Measurements from ENCODE around the gene SLC2A4RG.

SLC2A4RG gene

GRCh38 chr20:63782051-63782471 lies 42.5 kb downstream of the SLC2A4RG start:
- DNase-seq = no peak

GRCh38 chr20:63782521-63782971 lies 43.0 kb downstream of the SLC2A4RG start:
- DNase-seq = no peak

DNA sequence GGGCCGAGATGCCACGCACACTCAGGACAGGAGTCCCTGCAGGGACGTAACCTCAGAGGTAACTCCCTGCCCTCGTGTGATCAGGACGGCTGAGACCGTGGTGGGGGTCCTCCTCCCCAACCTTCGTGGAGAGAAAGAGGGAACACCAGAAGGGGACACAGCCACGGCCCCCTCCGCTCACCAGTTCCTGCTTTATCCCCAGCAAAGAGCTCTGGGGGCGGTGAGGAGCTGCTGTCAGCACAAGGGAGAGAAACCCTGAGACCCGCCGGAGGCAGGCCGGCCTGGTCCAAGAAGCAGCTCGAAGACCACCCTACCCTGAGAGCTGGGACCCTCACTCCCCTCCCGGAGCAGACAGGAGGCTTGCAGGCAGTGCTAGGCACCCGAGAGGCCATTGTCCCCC lies 44.4 kb downstream of the SLC2A4RG start:
- DNase-seq = no peak

DNA sequence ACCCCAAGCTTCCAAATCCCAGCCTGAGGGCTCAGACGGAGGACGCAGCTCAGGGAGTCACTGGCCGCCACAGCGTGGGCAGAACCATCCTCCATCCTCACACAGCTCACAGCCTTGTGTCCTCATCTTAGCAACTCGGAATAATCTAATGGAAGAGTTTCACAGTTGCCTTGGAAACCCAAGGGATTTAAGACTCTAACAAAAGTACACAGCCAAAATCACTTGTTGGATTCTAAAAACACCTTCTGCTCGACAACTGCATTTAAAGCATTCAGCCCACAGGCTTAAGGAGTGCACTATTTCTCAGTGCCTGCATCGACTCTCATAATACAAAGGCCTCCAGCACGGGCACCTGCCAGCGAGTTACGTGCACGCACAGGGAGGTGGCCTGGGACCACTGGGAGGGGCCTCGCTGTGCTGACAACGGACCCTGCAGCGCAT lies 46.1 kb downstream of the SLC2A4RG start:
- DNase-seq = no peak

- DNase-seq = no peak
These were observed 47.7 kb downstream of the SLC2A4RG start for GRCh38 chr20:63787302-63787701.

DNA sequence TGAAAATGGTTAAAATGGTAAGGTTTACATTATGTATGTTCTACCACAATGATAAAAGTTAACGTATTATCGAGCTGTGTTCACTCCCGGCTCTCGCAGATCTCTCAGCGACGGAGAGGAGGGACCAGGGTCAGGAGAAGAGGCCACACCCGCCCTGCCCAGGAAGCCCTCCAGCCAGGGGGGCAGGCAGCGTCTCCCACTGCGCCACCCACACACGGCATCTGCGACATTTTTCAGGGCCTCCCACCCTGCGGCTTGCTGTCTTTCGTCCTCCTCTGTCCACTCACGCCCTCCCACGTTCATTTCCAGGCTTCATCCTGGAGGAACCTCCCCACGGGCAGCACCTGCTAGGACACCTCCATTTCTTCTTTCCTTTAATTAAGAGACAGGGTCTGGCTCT lies 48.2 kb downstream of the SLC2A4RG start:
- DNase-seq = no peak

DNA sequence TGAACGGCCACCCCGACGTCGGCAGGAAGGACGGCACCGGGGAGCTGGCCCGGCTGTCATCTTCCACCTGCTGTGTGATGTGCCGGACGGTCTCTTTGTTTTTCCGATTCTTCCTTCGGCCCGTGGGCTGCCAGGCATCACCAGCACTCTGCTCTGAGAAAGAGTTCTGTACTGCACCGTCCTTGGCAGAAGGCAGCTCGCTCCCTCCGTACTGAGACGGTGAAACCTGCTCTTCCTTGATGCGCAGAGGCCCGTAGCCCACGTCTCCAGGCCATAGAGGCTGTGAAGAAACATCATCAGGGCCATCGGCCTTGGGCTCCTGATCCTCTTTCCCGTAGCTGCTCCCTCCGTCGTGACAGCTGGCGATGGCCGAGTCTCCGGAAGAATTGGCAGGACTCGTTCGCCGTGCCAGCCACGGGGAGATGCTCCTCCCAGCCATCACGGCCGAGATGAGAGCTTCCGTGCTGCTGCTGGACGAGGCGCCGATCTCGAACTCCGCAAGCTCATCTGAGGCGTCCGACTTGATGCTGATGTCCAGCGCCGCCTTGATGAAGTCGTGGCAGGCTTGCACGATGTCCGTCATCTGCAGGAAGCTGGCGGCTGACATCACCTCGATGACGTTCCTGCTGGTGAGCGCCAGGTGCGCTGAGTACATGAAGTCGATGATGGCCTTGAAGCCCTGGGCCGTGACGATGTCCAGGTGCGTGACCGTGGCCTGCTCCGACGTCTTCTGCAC lies 50.4 kb downstream of the SLC2A4RG start:
- no peak for DNase-seq

GRCh38 chr20:63790572-63791168 lies 51.1 kb downstream of the SLC2A4RG start:
- no peak for DNase-seq

DNA sequence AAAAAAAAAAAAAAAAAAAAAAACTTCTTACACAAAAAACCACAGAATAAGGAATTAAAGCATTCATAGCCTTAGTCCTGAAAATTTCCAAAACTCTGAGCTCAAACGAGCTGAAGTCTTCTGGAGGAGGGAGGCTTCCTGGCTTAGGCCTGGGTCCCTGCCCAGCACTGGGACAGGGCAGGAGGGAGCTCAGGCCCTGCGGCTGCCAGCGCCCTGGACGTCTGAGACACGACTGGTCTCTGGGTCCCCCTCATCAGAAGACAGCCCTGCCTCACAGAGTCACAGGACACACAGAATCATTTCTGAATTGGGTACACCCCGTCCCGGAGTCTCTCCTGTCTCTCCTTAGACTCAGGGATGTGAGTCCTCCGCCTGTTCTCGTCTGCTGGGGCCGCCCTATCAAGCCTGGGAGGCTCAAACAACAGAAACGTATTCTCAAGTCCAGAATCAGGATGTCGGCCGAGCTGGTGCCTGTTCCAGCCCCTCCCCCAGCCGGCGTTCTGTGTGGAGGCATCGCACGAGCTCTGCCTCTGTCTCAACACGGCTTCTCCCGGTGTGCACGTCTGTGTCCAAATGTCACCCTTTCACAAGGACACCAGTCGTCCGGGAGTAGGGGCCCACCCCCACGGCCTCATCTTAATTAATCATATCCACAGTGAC lies 52.1 kb downstream of the SLC2A4RG start:
- no peak for DNase-seq

DNA sequence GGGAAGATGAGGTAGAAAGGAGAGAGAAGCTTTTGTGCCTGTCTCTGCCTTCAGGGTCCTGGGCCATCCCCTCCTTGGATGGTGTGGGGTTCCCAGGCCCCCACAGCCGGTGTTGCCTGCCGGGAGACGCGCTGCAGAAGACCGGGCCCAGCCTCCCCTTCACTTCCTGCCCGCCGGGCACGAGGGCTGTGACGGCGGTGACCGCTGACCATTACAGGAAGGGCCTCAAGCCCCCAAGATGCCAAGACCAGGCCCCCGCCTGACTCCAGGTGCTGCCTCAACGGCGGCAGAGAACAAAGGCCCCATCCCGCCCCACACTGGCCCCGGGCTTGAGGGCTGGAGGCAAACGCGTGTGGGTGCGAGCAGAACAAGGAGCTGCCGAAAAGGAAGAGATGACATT lies 53.3 kb downstream of the SLC2A4RG start:
- DNase-seq = no peak

All from NCI-H187 (cell line).